Body of pancreas (tissue), 4 donors: ENCODE results near the gene CPEB2.

Source experiments
- CTCF ChIP-seq, 7 experiments: fragments of 450-650 bp in 4 of 7; fragments of 200-600 bp in 3 of 7; sonication (generic) in 3 of 7; IDR thresholded peaks; one replicate each; pipeline ENCODE4 v1.5.1; 2016 to 2019; ENCODE audit warnings: antibody characterized with exemption in 7 of 7
- POLR2A ChIP-seq, 3 donors: fragments of 450-650 bp; IDR thresholded peaks; one replicate each; pipeline ENCODE4 v1.6.1; 2016; ENCODE audit warnings: antibody characterized with exemption in 3 of 3, mild to moderate bottlenecking in 2 of 3

- TF ChIP-seq CTCF (IDR thresholded peaks at IDR 0.05): no peak
- TF ChIP-seq POLR2A (IDR thresholded peaks at IDR 0.05): no peak
Observed at GRCh38 chr4:14967982-14968381, 34.3 kb upstream of the CPEB2 start.
